Esophagus squamous epithelium (tissue), 4 donors: ENCODE measurements around the gene COL8A1.

Source experiments
- CTCF ChIP-seq, 6 experiments: fragments of 450-650 bp in 4 of 6; fragments of 200-600 bp in 2 of 6; sonication (generic) in 2 of 6; IDR thresholded peaks; one replicate each; pipeline ENCODE4 v1.5.1; 2016 to 2019; ENCODE audit warnings: antibody characterized with exemption in 6 of 6, mild to moderate bottlenecking in 4 of 6, moderate library complexity in 4 of 6
- POLR2A ChIP-seq, 4 donors: fragments of 450-650 bp; IDR thresholded peaks; one replicate each; pipeline ENCODE4 v1.6.1; 2017; ENCODE audit warnings: antibody characterized with exemption in 4 of 4, mild to moderate bottlenecking in 4 of 4, moderate library complexity in 3 of 4

DNA sequence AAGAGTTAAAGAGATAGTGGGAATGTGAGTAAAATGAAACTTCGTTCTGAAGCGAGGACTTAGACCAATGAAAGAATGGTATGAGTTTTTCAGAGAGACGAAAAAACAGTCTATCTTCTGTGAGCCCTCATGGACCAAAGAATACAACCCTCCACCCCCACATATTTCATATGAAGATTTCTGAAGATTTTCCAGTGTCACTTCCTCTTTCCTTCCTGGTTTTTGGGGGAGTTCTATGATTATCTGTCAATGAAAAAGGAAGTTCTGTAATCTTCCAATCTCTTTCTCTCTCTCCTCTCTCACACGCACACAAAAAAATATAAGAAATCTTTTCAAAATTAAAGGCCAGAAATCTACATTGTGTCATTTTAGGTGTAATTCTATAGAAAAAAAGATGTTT is 206.9 kb downstream of the COL8A1 start:
- no peak for TF ChIP-seq CTCF (IDR thresholded peaks at IDR 0.05)
- TF ChIP-seq POLR2A (IDR thresholded peaks at IDR 0.05): no peak
